GM12873 (cell line): ENCODE measurements around the gene ERFE.

ENCODE experiments used
- CTCF ChIP-seq: IDR thresholded peaks from 2 replicates; pipeline ENCODE4 v1.5.1; 2012; ENCODE audit warnings: low read depth, mild to moderate bottlenecking, moderate library complexity, low read length, control low read depth; ENCODE audit not compliant: insufficient read depth; ENCODE audit errors: missing control alignments

ERFE gene

GRCh38 chr2:238187618-238188548 is 29.1 kb downstream of the ERFE start:
- no peak for TF ChIP-seq CTCF

- no peak for TF ChIP-seq CTCF
These were observed 31.7 kb downstream of the ERFE start for GRCh38 chr2:238190445-238190844.

- TF ChIP-seq CTCF, result no peak
These were observed 43.7 kb downstream of the ERFE start for GRCh38 chr2:238202326-238203093.

GRCh38 chr2:238203094-238203972 is 44.6 kb downstream of the ERFE start, which contains the start of gene ILKAP:
ILKAP (minus strand) TSS chr2:238203695; CDS start chr2:238203553, 142 bp downstream.
- no peak for TF ChIP-seq CTCF

GRCh38 chr2:238203973-238204683 is 45.4 kb downstream of the ERFE start:
- no peak for TF ChIP-seq CTCF

- TF ChIP-seq CTCF, result no peak
These were observed 48.2 kb downstream of the ERFE start for GRCh38 chr2:238207006-238207405.
